OCI-LY7 (cell line): Measurements from ENCODE around the gene GALNT14. TPM values are rescaled to one million over a fixed set of nuclear protein-coding genes. Genes with fewer than 3 reads are reported as not detected.

Source experiments
- BruUV-seq: library from RNA; stranded (reverse); fragments of 400-500 nt; replicated peaks from 2 replicates; lab custom pipeline; 2021; lab: Mats Ljungman, UMichigan
- CTCF ChIA-PET: fragments of 300-600 bp; sonication (Branson Sonifier 250); formaldehyde crosslinking; loops from one replicate; lab custom pipeline; 2022; ENCODE audit warnings: antibody characterized with exemption; ENCODE audit not compliant: unreplicated experiment; lab: Charles Lee
- POLR2A ChIA-PET: fragments of 300-600 bp; sonication (Branson Sonifier 250); formaldehyde crosslinking; loops from one replicate; lab custom pipeline; 2022; ENCODE audit warnings: antibody characterized with exemption; lab: Charles Lee
- DNase-seq: peaks from one replicate; pipeline ENCODE4 v3.0.0-alpha.2; 2015; ENCODE audit warnings: low spot score
- H2AFZ ChIP-seq: fragments of 200-600 bp; sonication (generic), shearing (Covaris generic); 2 replicates; pipeline ENCODE4 v1.6.1; 2014; ENCODE audit warnings: mild to moderate bottlenecking, antibody characterized with exemption, low read length, moderate library complexity
- H3K27ac ChIP-seq: fragments of 200-600 bp; sonication (generic); 2 replicates; pipeline ENCODE4 v1.5.1; 2014; ENCODE audit warnings: mixed run types, low read depth, mild to moderate bottlenecking, moderate library complexity, low read length, inconsistent platforms; ENCODE audit not compliant: poor library complexity, severe bottlenecking
- H3K36me3 ChIP-seq: fragments of 200-600 bp; sonication (generic); 2 replicates; pipeline ENCODE4 v1.6.1; 2014; ENCODE audit warnings: mild to moderate bottlenecking, antibody characterized with exemption, low read length, moderate library complexity, mixed read lengths; ENCODE audit not compliant: insufficient read depth
- H3K4me1 ChIP-seq: fragments of 200-600 bp; sonication (generic); 2 replicates; pipeline ENCODE4 v1.5.1; 2014; ENCODE audit warnings: mild to moderate bottlenecking, low read length; ENCODE audit not compliant: insufficient read depth, poor library complexity, severe bottlenecking
- H3K4me2 ChIP-seq: fragments of 200-600 bp; sonication (generic); 2 replicates; pipeline ENCODE4 v1.6.1; 2014; ENCODE audit warnings: mild to moderate bottlenecking, low read length
- H3K4me3 ChIP-seq: fragments of 200-600 bp; sonication (generic); 2 replicates; pipeline ENCODE4 v1.5.1; 2014; ENCODE audit warnings: mild to moderate bottlenecking, low read depth, low read length; ENCODE audit not compliant: poor library complexity, severe bottlenecking
- H3K79me2 ChIP-seq: fragments of 200-600 bp; sonication (generic); 2 replicates; pipeline ENCODE4 v1.6.1; 2016; ENCODE audit warnings: low read depth, mild to moderate bottlenecking, low read length, moderate library complexity, mixed read lengths; ENCODE audit not compliant: insufficient read depth
- H3K9me2 ChIP-seq: fragments of 200-600 bp; sonication (generic); 2 replicates; pipeline ENCODE4 v1.6.1; 2016; ENCODE audit warnings: mild to moderate bottlenecking, low read length, mixed read lengths; ENCODE audit not compliant: insufficient read depth
- H3K9me3 ChIP-seq: fragments of 200-600 bp; sonication (generic); 2 replicates; pipeline ENCODE4 v1.6.1; 2014; ENCODE audit warnings: mild to moderate bottlenecking, mixed run types, low read length, mixed read lengths
- H4K20me1 ChIP-seq: fragments of 200-600 bp; sonication (generic); 2 replicates; pipeline ENCODE4 v1.6.1; 2014; ENCODE audit warnings: mild to moderate bottlenecking, antibody characterized with exemption, low read length, moderate library complexity, mixed read lengths; ENCODE audit not compliant: insufficient read depth
- CTCF ChIP-seq: fragments of 200-600 bp; sonication (generic); conservative IDR thresholded peaks from 2 replicates; pipeline ENCODE4 v1.5.1; 2014; ENCODE audit warnings: mild to moderate bottlenecking, antibody characterized with exemption, low read length, moderate library complexity, mixed read lengths
- EZH2phosphoT487 ChIP-seq: fragments of 200-600 bp; sonication (generic); IDR thresholded peaks from 2 replicates; pipeline ENCODE4 v1.6.1; 2018; ENCODE audit warnings: low read depth, borderline replicate concordance, mild to moderate bottlenecking, mixed run types, antibody characterized with exemption, low read length, moderate library complexity, mixed read lengths
- intact Hi-C: fragments of 100-400 bp; cut with micrococcal nuclease; formaldehyde crosslinking; loops from one replicate; pipeline ENCODE4 v1.10.0; 2022; ENCODE audit not compliant: unreplicated experiment
- total RNA-seq, 2 experiments: library from RNA; depleted of rRNA in 1 of 2; stranded (reverse); fragments of >200 nt in 1 of 2; shearing (Covaris generic) in 1 of 2; gene quantifications; 2 replicates each; pipeline ENCODE4 v1.2.3, GENCODE V29; 2014 to 2022

Gene GALNT14
- total RNA-seq, 2 experiments from 2014 or later, result 14.8 to 25.6 TPM

DNA sequence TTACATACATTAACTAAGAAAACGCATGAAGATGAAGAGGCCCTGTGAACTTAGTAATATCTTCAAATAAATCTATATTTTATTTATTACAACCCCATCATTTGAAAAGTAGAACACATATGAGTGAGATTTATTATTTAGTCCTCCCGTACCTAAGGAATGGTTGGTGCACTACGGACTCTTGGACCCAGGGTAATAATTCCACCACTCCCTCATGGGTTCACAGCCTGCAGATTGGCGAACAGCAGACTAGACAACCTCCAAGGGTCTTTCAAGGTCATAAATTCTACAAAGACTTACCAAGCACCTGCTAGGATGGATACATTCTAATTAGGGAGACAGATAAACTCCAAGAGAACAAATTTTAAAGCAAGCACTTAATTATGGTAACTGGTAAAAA lies 51.6 kb downstream of the GALNT14 start:
- no peaks in the 10 kb centered on the region for H3K9me3 ChIP-seq
- H3K79me2 ChIP-seq, result no peaks in the 10 kb centered on the region
- no TSS peak for BruUV-seq
- no peak overlapping the region for H3K4me3 ChIP-seq
- DNase-seq, result no peak
- no peak for TF ChIP-seq EZH2phosphoT487
- TF ChIP-seq CTCF, result no peak
- ChIA-PET POLR2A (no interaction called here), CTCF (no interaction called here)
- H2AFZ ChIP-seq, result no peak overlapping the region
- H4K20me1 ChIP-seq, result 0 out of 2 replicates have a peak, but pooled peaks cover 2% of the 10 kb centered on the region
- no peaks in the 10 kb centered on the region for H3K36me3 ChIP-seq
- H3K27ac ChIP-seq, result no peak overlapping the region
- H3K9me2 ChIP-seq, result no peaks in the 10 kb centered on the region
- H3K4me2 ChIP-seq, result no peak overlapping the region
- intact Hi-C loops, result no loop called here
- H3K4me1 ChIP-seq, result no peaks in the 10 kb centered on the region

DNA sequence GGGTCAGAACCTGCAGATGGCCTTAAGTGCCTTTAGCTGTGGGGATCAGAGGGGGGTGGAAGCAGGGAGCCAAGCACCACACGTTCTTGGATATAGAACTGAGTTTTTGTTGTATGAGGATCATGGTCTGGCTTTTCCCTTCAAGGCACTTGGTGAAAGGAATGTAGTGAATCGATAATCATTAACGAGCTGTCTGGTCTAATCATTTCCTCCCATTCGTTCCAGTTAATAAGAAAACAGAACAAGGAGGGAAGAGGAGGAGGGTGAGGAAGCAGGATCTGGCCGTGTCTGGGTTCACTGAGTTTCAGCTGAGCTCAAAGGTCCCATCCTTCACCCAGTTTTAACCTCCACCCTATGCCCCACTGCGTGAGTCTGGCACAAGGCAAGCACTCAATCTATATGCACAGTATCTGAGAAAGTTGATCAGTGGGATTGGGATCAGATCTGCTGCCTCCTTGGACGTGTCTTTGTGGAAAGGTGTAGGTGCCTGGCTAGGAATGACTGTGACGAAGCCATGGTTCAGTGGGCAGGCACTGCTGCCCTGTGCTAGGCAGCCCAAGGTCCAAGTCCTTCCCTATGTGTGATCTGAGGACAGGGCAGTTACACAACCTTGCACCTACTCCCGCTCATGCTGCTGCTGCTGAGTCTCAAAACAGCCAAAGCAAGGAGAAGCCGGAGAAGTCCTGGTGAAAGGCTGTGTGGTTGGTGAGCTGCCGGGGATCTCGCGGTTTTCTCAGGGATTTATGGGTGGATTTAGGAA lies 54.8 kb downstream of the GALNT14 start:
- POLR2A ChIA-PET, result interaction anchor here (0.6 kb wide), 2 partner anchors 132 to 591 kb away, joined by 3 to 5 read pairs; no protein-coding TSS in a partner anchor
- intact Hi-C loops, result no loop called here
- no peaks in the 10 kb centered on the region for H3K9me3 ChIP-seq
- no peak for DNase-seq
- no peaks in the 10 kb centered on the region for H3K4me1 ChIP-seq
- H3K4me2 ChIP-seq, result no peak overlapping the region
- no peaks in the 10 kb centered on the region for H3K9me2 ChIP-seq
- H3K27ac ChIP-seq, result no peak overlapping the region
- no peaks in the 10 kb centered on the region for H3K36me3 ChIP-seq
- H4K20me1 ChIP-seq, result 0 out of 2 replicates have a peak, but pooled peaks cover 6% of the 10 kb centered on the region
- H3K4me3 ChIP-seq, result no peak overlapping the region
- no peak for TF ChIP-seq CTCF
- no peak for TF ChIP-seq EZH2phosphoT487
- H3K79me2 ChIP-seq, result no peaks in the 10 kb centered on the region
- no peak overlapping the region for H2AFZ ChIP-seq
- CTCF ChIA-PET, result no interaction called here
- BruUV-seq, result no TSS peak

DNA sequence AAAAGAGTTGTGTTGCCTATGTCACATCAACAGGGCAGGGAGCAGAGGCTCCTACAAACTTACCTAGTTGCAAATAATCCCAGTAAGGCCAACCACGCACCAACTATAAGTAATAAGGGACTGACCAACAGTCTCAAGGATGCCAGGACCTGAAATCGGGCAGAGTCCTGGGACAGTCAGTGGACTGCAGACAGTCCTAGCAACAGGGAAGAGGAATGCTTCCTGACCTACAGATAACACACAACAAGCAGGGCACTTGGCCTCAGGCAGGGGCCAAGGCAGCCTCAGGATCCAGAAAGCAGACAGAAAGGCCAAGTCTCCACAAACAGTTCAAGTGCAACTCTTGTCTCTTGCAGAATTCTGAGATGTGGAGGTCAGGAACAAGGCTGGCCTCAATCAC lies 56.2 kb downstream of the GALNT14 start:
- BruUV-seq, result no TSS peak
- H3K9me2 ChIP-seq, result no peaks in the 10 kb centered on the region
- no peak overlapping the region for H3K4me3 ChIP-seq
- H3K4me2 ChIP-seq, result no peak overlapping the region
- H3K9me3 ChIP-seq, result no peaks in the 10 kb centered on the region
- H3K79me2 ChIP-seq, result no peaks in the 10 kb centered on the region
- H3K4me1 ChIP-seq, result no peaks in the 10 kb centered on the region
- H3K36me3 ChIP-seq, result no peaks in the 10 kb centered on the region
- POLR2A ChIA-PET, result no interaction called here
- H4K20me1 ChIP-seq, result 0 out of 2 replicates have a peak, but pooled peaks cover 6% of the 10 kb centered on the region
- H2AFZ ChIP-seq, result no peak overlapping the region
- CTCF ChIA-PET, result no interaction called here
- no peak overlapping the region for H3K27ac ChIP-seq
- no peak for TF ChIP-seq EZH2phosphoT487
- no peak for TF ChIP-seq CTCF
- intact Hi-C loops, result no loop called here
- DNase-seq, result no peak
